Measurements from ENCODE around the gene TMEM235. TPM values are rescaled to one million over a fixed set of nuclear protein-coding genes. Genes with fewer than 3 reads are reported as not detected.
A peak's percentile ranks its signal among the peaks of the same experiment; 100 is the strongest.

TMEM235 gene
- not detected for total RNA-seq

DNA sequence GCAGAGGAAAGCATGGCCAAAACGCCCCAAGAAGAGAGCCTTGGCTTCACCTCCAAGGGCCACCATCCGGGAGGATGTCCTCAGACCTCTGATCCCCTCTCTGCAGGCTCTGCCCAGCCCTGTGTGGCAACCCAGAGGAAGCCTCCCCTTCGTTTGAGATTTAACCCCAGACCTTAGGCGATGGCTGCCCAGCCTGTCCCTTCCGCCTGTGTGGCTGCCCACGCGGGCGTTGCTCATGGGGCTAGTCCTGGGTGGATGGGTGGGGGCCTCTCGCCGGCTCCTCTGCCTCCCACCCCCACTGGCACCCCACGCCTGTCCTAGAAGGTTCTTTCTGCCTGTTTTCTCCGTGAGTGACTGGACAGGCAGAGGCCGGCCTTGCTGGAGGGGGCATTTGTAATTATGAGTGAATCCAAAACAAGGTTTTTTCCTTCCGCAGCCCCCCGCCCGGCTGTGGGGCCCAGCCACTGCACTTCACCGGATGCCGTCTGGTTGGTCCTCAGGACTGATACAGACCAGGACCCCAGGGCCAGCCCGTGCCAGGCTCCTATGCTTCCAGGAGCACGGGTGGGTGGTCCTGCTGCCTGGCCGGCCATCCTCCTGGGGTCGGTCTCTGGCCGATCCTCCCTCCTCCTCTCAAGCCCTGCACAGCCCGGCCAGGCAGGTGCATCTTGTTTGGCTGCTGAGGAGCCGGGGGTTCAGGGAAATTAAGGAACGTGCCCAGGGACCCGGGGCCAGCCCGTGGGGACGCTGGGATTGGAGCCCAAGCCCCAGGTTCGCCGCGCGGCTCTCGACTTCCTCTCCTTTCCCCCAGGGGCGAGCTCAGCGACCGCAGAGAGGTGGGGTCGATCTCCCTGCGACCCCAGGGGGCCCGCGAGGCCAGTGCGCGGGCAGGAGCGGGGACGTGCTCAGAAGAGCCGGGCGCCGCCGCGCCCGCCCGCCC is at the start of gene TMEM235:
Gene TMEM235, plus strand, starts transcription at position 636 of the 940 bp plus-strand sequence. CDS start 393 bp downstream, outside the sequence.
- no peaks in the 10 kb centered on the region for H3K36me3 ChIP-seq
- H3K27ac ChIP-seq: no peak within 1 kb of the TSS
- no peaks in the 10 kb centered on the region for H3K4me1 ChIP-seq
- WGBS, 2 donors: 39 to 64% methylated on average over 20 to 23 of the region's 52 CpGs
- TF ChIP-seq, protein P1, sequence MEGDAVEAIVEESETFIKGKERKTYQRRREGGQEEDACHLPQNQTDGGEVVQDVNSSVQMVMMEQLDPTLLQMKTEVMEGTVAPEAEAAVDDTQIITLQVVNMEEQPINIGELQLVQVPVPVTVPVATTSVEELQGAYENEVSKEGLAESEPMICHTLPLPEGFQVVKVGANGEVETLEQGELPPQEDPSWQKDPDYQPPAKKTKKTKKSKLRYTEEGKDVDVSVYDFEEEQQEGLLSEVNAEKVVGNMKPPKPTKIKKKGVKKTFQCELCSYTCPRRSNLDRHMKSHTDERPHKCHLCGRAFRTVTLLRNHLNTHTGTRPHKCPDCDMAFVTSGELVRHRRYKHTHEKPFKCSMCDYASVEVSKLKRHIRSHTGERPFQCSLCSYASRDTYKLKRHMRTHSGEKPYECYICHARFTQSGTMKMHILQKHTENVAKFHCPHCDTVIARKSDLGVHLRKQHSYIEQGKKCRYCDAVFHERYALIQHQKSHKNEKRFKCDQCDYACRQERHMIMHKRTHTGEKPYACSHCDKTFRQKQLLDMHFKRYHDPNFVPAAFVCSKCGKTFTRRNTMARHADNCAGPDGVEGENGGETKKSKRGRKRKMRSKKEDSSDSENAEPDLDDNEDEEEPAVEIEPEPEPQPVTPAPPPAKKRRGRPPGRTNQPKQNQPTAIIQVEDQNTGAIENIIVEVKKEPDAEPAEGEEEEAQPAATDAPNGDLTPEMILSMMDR (IDR thresholded peaks at IDR 0.05): no peak
- TF ChIP-seq POLR2A (IDR thresholded peaks at IDR 0.05): no peak
- H3K27me3 ChIP-seq: no peaks in the 10 kb centered on the region
- H3K9me3 ChIP-seq: no peaks in the 10 kb centered on the region
- DNase-seq: no peak
- intact Hi-C loops (cut with DNase I): no loop called here
- H3K4me3 ChIP-seq (replicated peaks in 1 of 3): no peak within 1 kb of the TSS

DNA sequence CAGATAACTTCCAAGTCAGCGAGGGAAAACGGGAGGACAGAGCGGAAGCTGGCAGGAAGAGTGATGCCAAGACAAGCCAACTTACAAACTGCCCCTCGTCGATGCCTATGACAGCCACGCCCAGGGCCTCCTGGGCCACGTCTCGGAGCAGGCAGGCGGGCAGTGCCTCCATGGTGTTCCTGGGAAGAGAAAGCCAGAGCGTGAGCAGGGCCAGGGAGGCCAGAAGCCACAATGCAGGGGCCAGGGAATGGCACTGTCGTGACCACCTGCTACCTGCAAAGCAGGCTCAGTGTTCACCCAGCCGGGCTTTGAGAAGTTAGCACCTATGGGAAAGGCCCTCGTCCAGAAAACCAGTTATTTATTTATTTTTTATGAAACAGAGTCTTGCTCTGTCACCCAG is 48.9 kb upstream of the TMEM235 start:
- intact Hi-C loops (cut with DNase I): no loop called here
- Histone ChIP-seq H3K27me3 (no peaks in the 10 kb centered on the region), H3K4me1 (peaks cover 13 to 31% of the 10 kb centered on the region in 2 donors), H3K36me3 (no peaks in the 10 kb centered on the region), H3K9me3 (no peaks in the 10 kb centered on the region), H3K4me3 (replicated peaks in 1 of 3) (no peak overlapping the region), H3K27ac (no peak overlapping the region)
- TF ChIP-seq, protein P1 (IDR thresholded peaks at IDR 0.05): no peak
- TF ChIP-seq POLR2A (IDR thresholded peaks at IDR 0.05): no peak
- WGBS, 2 donors: 91 to 92% methylated on average over 13 of the region's 13 CpGs
- no peak for DNase-seq

DNA sequence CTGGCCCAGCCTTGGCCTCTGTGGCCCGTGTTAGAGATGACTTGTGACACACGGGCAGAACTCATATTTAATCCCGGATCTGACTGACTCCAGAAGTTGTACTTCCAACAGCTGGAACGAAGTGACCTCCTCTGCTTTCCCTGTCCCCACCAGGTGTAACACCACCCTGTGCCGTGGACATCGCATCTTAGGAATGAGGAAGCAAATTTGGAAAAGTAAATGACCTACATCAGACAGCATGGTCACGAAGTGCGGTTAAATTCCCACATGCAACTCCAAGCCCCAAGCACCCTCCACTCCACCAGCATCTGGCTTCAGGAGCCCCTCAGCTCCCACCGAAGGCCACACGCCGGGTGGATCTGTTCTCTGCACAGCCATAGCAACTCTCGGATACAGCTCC is 47.5 kb upstream of the TMEM235 start:
- no peaks in the 10 kb centered on the region for H3K9me3 ChIP-seq
- no peaks in the 10 kb centered on the region for H3K27me3 ChIP-seq
- intact Hi-C loops (cut with DNase I): no loop called here
- no peak for DNase-seq
- TF ChIP-seq, protein P1 (IDR thresholded peaks at IDR 0.05): no peak
- no peak for TF ChIP-seq POLR2A (IDR thresholded peaks at IDR 0.05)
- WGBS, 2 donors: 92 to 94% methylated on average over 12 of the region's 12 CpGs
- H3K36me3 ChIP-seq: no peaks in the 10 kb centered on the region
- peak overlapping the region in 2 of 3 donors; percentile 51 to 65 for H3K27ac ChIP-seq
- no peak overlapping the region for H3K4me3 ChIP-seq (replicated peaks in 1 of 3)
- H3K4me1 ChIP-seq: peaks cover 17 to 32% of the 10 kb centered on the region in 2 donors

DNA sequence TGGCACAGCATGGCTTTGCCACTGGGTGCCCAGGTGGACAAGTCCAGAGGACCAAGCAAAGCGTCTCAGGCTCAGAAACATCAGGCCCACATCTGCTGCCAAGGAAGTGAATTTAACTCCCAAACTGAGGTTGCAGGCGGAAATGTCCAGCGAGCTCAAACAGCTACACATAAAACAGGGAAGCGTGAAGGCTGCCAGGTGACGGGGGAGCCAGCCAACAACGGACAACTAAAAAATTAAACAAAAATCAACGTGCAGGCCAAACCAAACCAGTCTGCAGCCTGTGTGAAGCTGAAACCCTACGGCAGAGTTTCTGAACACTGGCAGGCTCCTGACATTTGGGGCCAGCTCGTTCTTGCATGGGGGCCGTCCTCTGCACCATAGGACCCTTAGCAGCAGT is 47.1 kb upstream of the TMEM235 start:
- no peak for TF ChIP-seq POLR2A (IDR thresholded peaks at IDR 0.05)
- TF ChIP-seq, protein P1 (IDR thresholded peaks at IDR 0.05): no peak
- H3K4me1 ChIP-seq: peaks cover 17 to 32% of the 10 kb centered on the region in 2 donors
- intact Hi-C loops (cut with DNase I): no loop called here
- no peaks in the 10 kb centered on the region for H3K36me3 ChIP-seq
- 55 to 65% methylated on average over 10 of the region's 10 CpGs for WGBS, 2 donors
- H3K27me3 ChIP-seq: no peaks in the 10 kb centered on the region
- peak overlapping the region in 2 of 3 donors; percentile 51 to 65 for H3K27ac ChIP-seq
- no peaks in the 10 kb centered on the region for H3K9me3 ChIP-seq
- H3K4me3 ChIP-seq (replicated peaks in 1 of 3): no peak overlapping the region
- DNase-seq: peak; percentile 20 to 59

DNA sequence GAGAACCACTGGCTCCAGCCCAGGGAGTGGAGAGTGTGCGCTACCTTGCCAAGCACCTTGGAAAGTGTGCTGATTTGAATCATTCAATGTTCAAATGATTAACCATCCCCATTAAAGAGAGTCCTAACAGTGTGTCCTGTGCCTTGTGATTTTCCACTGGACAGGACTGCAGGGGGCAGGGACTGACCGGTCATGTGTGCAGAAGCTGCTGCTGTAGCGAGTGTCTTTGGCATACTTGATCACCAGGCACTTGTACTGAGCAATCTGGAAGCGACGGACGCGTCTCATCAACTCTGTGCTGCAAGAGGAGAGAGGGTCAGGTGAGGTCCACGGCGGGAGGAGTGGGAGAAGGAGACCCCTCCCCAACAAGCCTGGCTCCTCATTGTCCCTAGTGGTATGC is 46.6 kb upstream of the TMEM235 start:
- H3K4me3 ChIP-seq (replicated peaks in 1 of 3): no peak overlapping the region
- H3K27ac ChIP-seq: peak overlapping the region; percentile 19 to 65 (median 51)
- TF ChIP-seq, protein P1 (IDR thresholded peaks at IDR 0.05): peak in 2 of 6 experiments; percentile 4 to 10
- peak in 1 of 2 donors; percentile 64 for TF ChIP-seq POLR2A (IDR thresholded peaks at IDR 0.05)
- 29 to 52% methylated on average over 4 to 9 of the region's 9 CpGs for WGBS, 2 donors
- no peaks in the 10 kb centered on the region for H3K36me3 ChIP-seq
- H3K4me1 ChIP-seq: peaks cover 17 to 32% of the 10 kb centered on the region in 2 donors
- H3K27me3 ChIP-seq: no peaks in the 10 kb centered on the region
- intact Hi-C loops (cut with DNase I): no loop called here
- H3K9me3 ChIP-seq: no peaks in the 10 kb centered on the region
- peak; percentile 84 to 86 for DNase-seq
